Measurements from ENCODE around the gene FER1L5.

The FER1L5 gene

DNA sequence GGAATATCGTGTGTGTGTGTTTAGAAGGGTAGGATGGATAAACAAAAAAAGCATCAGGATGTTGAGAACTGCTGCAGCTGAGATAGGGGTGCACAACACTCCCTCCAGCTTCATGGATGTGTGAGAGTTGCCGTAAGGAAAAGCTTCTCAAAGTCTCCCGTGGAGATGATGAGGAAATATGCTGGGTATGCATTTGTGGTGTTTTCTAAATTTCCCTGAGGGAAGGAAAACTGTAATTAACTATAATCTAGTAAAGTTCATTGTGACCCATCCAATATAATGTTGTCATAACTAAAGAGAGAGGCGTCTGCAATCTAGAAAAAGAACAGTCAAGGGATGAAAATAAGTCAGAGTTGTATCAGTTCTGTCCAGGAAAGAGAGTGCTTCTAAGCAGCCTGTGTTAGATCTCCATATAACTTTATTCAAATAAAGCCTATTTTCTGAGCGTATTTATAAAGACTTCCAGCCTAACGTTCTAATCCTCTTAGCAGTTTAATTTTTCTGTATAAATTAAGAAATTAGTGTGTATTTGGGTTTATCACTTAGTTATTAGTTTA is 104.6 kb downstream of the FER1L5 start:
- no peak for DNase-seq (ENCODE audit: low spot score)

DNA sequence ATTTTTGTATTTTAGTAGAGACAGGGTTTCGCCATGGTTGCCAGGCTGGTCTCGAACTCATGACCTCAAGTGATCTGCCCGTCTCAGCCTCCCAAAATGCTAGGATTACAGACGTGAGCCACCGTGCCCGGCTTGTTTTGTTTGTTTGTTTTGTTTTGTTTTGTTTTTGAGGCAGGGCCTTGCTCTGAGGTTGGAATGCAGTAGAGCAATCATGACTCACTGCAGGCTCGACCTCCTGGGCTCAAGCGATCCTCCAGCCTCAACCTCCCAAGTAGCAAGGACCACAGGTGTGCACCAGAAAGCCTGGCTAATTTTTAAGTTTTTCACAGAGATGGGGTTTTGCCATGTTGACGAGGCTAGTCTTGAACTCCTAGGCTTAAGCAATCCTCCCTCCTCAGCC is 109.2 kb downstream of the FER1L5 start:
- DNase-seq (ENCODE audit: low spot score): no peak

DNA sequence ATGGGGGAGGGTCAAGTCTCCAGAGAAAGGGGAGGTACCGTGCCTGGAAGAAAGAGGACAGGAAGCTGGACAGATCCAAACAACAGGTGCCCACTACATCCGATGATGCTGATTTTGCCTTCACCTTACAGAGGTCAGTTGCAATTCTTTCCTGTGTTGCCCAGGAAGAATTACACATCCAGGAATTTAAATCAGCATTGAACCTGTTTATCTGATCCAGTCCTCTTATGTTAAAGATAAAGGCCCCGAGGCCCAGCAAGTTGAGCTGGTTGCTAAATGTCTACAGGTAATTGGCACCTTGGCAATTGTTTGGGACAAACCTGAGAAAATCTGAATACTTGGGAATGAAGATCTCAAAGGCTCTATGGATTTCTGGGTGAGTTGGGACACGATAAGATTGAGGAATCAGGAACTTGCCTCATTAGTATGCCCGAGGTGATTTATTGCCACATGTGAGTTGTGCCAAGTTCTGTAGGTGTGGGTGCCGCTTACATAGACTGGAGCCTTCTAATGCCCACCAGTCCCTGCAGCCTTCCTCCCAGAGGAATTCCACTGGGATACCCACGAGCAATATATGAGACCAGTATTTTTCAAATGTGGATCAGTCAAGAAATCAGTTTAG is 111.2 kb downstream of the FER1L5 start:
- DNase-seq (ENCODE audit: low spot score): no peak

DNA sequence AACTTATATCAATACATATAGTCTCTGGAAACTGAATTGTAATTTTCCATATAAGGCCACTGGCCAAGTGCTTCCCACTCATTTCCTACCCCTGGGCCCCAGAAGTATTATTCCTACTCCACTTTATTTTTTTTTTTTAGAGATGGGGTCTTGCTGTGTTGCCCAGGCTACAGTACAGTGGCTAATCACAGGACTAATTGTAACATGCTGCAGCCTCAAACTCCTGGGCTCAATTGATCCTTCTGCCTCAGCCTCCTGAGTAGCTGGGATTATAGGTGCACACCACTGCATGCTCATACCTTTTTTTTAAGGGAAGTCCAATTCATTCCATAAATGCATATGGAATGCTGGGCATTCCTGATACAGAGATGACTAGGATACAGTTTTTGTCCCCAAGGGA is 111.8 kb downstream of the FER1L5 start:
- no peak for DNase-seq (ENCODE audit: low spot score)
